ENCODE data around the gene TPM3. TPM values are rescaled to one million over a fixed set of nuclear protein-coding genes. Genes with fewer than 3 reads are reported as not detected.

TPM3 gene
- polyA plus RNA-seq, 2 of the 4 experiments (the other 2 are of a cell fraction) = 510 to 618 TPM

GRCh38 chr1:154222918-154223317 is 31.0 kb upstream of the TPM3 start (continued):
- TF ChIP-seq MAZ (IDR thresholded peaks at IDR 0.05; ENCODE audit: borderline replicate concordance, low read depth, low read length) = no peak
- TF ChIP-seq POLR2AphosphoS2 (conservative IDR thresholded peaks at IDR 0.05; ENCODE audit: low read length) = no peak

- Histone ChIP-seq H3K4me3 (peak overlapping the region; percentile 98), H3K27ac (no peak overlapping the region), H3K9me3 (no peaks in the 10 kb centered on the region), H3K4me1 (peaks cover 43% of the 10 kb centered on the region), H3K4me2 (peak overlapping the region; percentile 80)
- ATAC-seq = no peak
- WGBS (ENCODE audit: missing lambda C conversion rate) = 100% methylated on average over 1 of the region's 1 CpG
- no peak for FAIRE-seq
- POLR2A ChIA-PET = interaction anchor here (0.7 kb wide), 1 partner anchor 22 kb away, joined by 3 read pairs; no protein-coding TSS in a partner anchor
- no peak for DNase-seq (ENCODE audit: low read depth in 1 of 2, low spot score in 1 of 2)
- CTCF ChIA-PET = interaction anchor here (0.8 to 1.9 kb wide), 5 partner anchors 11 to 25 kb away, joined by 3 to 7 read pairs (median 3); no protein-coding TSS in a partner anchor
- TF ChIP-seq HMGXB4 (CRISPR knock-in tag; IDR thresholded peaks at IDR 0.05; ENCODE audit: borderline replicate concordance) = no peak
- TF ChIP-seq KDM5A (IDR thresholded peaks at IDR 0.05) = no peak
- no peak for TF ChIP-seq EP300 (IDR thresholded peaks at IDR 0.05)
- no peak for TF ChIP-seq NFE2L2 (conservative IDR thresholded peaks at IDR 0.05; ENCODE audit: low read length)
- no peak for TF ChIP-seq RCOR1 (IDR thresholded peaks at IDR 0.05; ENCODE audit: low read depth, low read length)
- TF ChIP-seq REST (IDR thresholded peaks at IDR 0.05) = no peak
Measured at GRCh38 chr1:154222518-154222917, 30.6 kb upstream of the TPM3 start.

- CTCF ChIA-PET = interaction anchor here (1.4 kb wide), 1 partner anchor 23 kb away, joined by 3 read pairs; no protein-coding TSS in a partner anchor
- FAIRE-seq = no peak
- Histone ChIP-seq H3K4me2 (peak overlapping the region; percentile 80), H3K27ac (peak overlapping the region; percentile 98 to 99), H3K9me3 (no peaks in the 10 kb centered on the region), H3K4me3 (peak overlapping the region; percentile 98), H3K4me1 (peaks cover 43% of the 10 kb centered on the region)
- TF ChIP-seq POLR2A (IDR thresholded peaks at IDR 0.05; ENCODE audit: low read length) (0 out of 2 replicates have a peak, but pooled peaks have one; percentile 18), MAX (IDR thresholded peaks at IDR 0.05) (peak; percentile 40), FOXS1 (CRISPR knock-in tag; IDR thresholded peaks at IDR 0.05) (no peak)
- peak; percentile 48 to 51 for ATAC-seq
- POLR2A ChIA-PET = interaction anchor here (0.6 kb wide), 1 partner anchor 235 kb away, joined by 3 read pairs; the partner anchor contains the start of gene RAB13
- 0% methylated on average over 13 of the region's 28 CpGs for WGBS (ENCODE audit: missing lambda C conversion rate)
- peak; percentile 27 to 59 for DNase-seq (ENCODE audit: low read depth in 1 of 2, low spot score in 1 of 2)
Measured at GRCh38 chr1:154221278-154222001, 29.5 kb upstream of the TPM3 start.

- Histone ChIP-seq H3K27ac (peak overlapping the region; percentile 98 to 99), H3K9me3 (no peaks in the 10 kb centered on the region), H3K4me2 (peak overlapping the region; percentile 80), H3K4me3 (peak overlapping the region; percentile 98), H3K4me1 (peaks cover 43% of the 10 kb centered on the region)
- DNase-seq (ENCODE audit: low read depth in 1 of 2, low spot score in 1 of 2) (no peak), ATAC-seq (no peak; a peak in 1 of 6 replicates), FAIRE-seq (no peak)
- ChIA-PET POLR2A (interaction anchor here (0.6 to 2.6 kb wide), 5 partner anchors 12 to 254 kb away, joined by 3 to 19 read pairs (median 7); partner anchors contain the start of gene RPS27), CTCF (interaction anchor here (1.3 to 1.4 kb wide), 2 partner anchors 11 to 23 kb away, joined by 3 to 5 read pairs; no protein-coding TSS in a partner anchor)
- 0% methylated on average over 17 of the region's 33 CpGs for WGBS (ENCODE audit: missing lambda C conversion rate)
- peak; percentile 100; the same call in 1 of the 2 replicates for TF ChIP-seq PHF8 (IDR thresholded peaks at IDR 0.05; ENCODE audit: borderline replicate concordance, low read depth)
- TF ChIP-seq BHLHE40 (IDR thresholded peaks at IDR 0.05; ENCODE audit: low read depth, low read length) = no peak
- TF ChIP-seq HMGXB4 (CRISPR knock-in tag; IDR thresholded peaks at IDR 0.05; ENCODE audit: borderline replicate concordance) = 0 out of 2 replicates have a peak, but pooled peaks have one; percentile 72
- TF ChIP-seq ATOH8 (CRISPR knock-in tag; IDR thresholded peaks at IDR 0.05; ENCODE audit: low read depth) = no peak
- no peak for TF ChIP-seq EHF (CRISPR knock-in tag; IDR thresholded peaks at IDR 0.05)
- peak in 1 of 2 experiments; percentile 56; a peak in 3 of 5 replicates for TF ChIP-seq JUN (IDR thresholded peaks at IDR 0.05)
- TF ChIP-seq KDM5A (IDR thresholded peaks at IDR 0.05) = 0 out of 2 replicates have a peak, but pooled peaks have one; percentile 38
- no peak for TF ChIP-seq CHD2 (IDR thresholded peaks at IDR 0.05; ENCODE audit: low read length, partially characterized antibody)
- no peak for TF ChIP-seq JUNB (IDR thresholded peaks at IDR 0.05)
- no peak for TF ChIP-seq E2F6 (IDR thresholded peaks at IDR 0.05; ENCODE audit: borderline replicate concordance, low read depth)
Measured at GRCh38 chr1:154220970-154221277, 29.0 kb upstream of the TPM3 start.
